ENCODE results near the gene SRSF10. TPM values are rescaled to one million over a fixed set of nuclear protein-coding genes. Genes with fewer than 3 reads are reported as not detected.
"Not testable (repeated sequence)": the region's sequence is repeated elsewhere in the genome, so short reads cannot be mapped to it uniquely, and the experiment has no call there.

SRSF10 gene
- total RNA-seq, 4 donors from 2014 or later = 20.4 to 49.9 (median 26.5) TPM

- Histone ChIP-seq H3K4me3 (no peak overlapping the region), H3K36me3 (no peaks in the 10 kb centered on the region), H3K27me3 (no peaks in the 10 kb centered on the region), H3K27ac (peak overlapping the region; percentile 84 to 89 (median 89)), H3K9me3 (no peaks in the 10 kb centered on the region), H3K4me1 (peaks cover 38 to 46% of the 10 kb centered on the region in 2 donors)
- TF ChIP-seq POLR2A (IDR thresholded peaks at IDR 0.05) (no peak), CTCF (IDR thresholded peaks at IDR 0.05 in 4 of 5, conservative IDR thresholded peaks at IDR 0.05 in 1 of 5) (no peak)
- in situ Hi-C loops (cut with MboI; ENCODE audit: low sequenced_read_pairs in 4 of 4) (no loop called here), intact Hi-C loops (cut with DNase I; ENCODE audit: low total_unique reads) (loop anchor here (2.0 kb wide), 1 partner anchor 35 kb away; the partner anchor contains the start of gene SRSF10)
- DNase-seq (peak; percentile 25 to 48), ATAC-seq (peak; percentile 67 to 83)
Observed at GRCh38 chr1:24015221-24016210, 35.4 kb upstream of the SRSF10 start.

- H3K9me3 ChIP-seq; H3K4me3 ChIP-seq; H3K36me3 ChIP-seq; ATAC-seq; intact Hi-C loops (cut with DNase I; ENCODE audit: low total_unique reads); H3K27ac ChIP-seq; in situ Hi-C loops (cut with MboI; ENCODE audit: low sequenced_read_pairs in 4 of 4); H3K27me3 ChIP-seq; DNase-seq: not testable (repeated sequence)
- peaks cover 16 to 23% of the 10 kb centered on the region in 2 donors for H3K4me1 ChIP-seq
Observed at GRCh38 chr1:24012878-24013277, 32.8 kb upstream of the SRSF10 start.

DNA sequence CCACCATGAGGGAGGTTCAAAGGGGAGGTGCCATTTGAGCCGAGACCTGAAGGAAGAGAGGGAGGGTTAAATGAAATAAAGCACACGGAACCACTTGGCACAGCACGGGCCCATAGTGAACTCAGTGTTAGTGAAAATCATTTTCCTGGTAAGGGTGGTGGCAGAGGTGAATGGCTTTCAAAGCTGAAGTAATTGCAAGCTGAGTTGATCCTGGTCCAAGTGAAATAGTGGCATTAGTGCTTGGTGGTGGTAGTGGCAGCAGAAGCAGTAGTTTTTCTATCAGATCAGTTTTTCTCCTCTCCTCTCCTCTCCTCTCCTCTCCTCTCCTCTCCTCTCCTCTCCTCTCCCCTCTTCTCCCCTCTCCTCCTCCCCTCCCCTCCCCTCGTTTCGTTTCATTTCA, 30.5 kb upstream of the SRSF10 start:
- in situ Hi-C loops (cut with MboI; ENCODE audit: low sequenced_read_pairs in 4 of 4) (no loop called here), intact Hi-C loops (cut with DNase I; ENCODE audit: low total_unique reads) (no loop called here)
- H3K9me3 ChIP-seq = no peaks in the 10 kb centered on the region
- ATAC-seq (no peak), DNase-seq (no peak)
- no peaks in the 10 kb centered on the region for H3K27me3 ChIP-seq
- H3K27ac ChIP-seq = no peak overlapping the region
- TF ChIP-seq POLR2A (IDR thresholded peaks at IDR 0.05) (no peak), CTCF (IDR thresholded peaks at IDR 0.05 in 4 of 5, conservative IDR thresholded peaks at IDR 0.05 in 1 of 5) (no peak)
- H3K4me3 ChIP-seq = no peak overlapping the region
- H3K4me1 ChIP-seq = peaks cover 4 to 6% of the 10 kb centered on the region in 2 donors
- no peaks in the 10 kb centered on the region for H3K36me3 ChIP-seq

DNA sequence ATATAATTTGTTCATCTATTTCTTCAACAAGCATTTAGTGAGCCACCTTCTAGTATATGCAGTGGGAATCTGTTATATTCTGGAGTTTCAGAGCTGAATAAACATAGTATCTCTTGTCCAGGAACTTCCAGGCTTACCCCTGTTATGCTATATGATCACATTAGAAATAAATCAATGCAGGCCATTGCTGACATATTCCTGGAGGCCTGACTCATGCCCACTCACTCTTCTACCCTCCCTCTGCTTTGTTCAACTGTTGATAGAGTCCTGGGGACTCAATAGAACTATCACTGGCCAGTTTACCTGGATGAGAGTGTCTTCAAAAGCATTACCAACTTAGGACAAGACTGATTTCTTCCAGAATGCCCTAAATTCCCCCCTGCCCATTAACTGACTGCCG, 29.3 kb upstream of the SRSF10 start:
- TF ChIP-seq POLR2A (IDR thresholded peaks at IDR 0.05) = no peak
- TF ChIP-seq CTCF (IDR thresholded peaks at IDR 0.05 in 4 of 5, conservative IDR thresholded peaks at IDR 0.05 in 1 of 5) = no peak
- H3K4me1 ChIP-seq = no peaks in the 10 kb centered on the region

DNA sequence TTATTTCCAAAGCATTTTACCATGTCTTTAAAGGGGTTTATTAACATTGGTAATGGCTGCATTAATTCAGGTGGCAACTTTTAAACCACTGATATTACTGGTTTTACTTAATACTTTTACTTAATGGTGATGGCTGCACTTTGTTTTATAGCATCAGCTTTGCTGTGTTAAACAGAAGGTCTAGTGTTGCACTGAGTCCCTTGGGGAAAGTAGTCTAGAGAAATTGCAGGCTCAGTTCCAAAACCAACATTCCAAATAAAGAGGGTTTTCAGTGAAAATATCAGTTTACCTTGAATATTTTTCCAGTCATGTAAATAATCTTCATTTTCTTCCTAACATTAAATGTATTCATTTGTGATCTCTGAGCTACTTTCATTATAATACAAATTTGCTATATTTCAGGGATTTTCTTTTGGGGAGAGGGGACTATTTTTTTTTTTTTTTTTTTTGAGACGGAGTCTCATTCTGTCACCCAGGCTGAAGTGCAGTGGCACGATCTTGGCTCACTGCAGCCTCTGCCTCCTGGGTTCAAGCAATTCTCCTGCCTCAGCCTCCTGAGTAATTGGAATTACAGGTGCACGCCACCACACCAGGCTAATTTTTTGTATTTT, 28.6 kb upstream of the SRSF10 start:
- H3K4me1 ChIP-seq; H3K27ac ChIP-seq; H3K9me3 ChIP-seq; H3K27me3 ChIP-seq; H3K4me3 ChIP-seq; ATAC-seq; H3K36me3 ChIP-seq; intact Hi-C loops (cut with DNase I; ENCODE audit: low total_unique reads); DNase-seq; in situ Hi-C loops (cut with MboI; ENCODE audit: low sequenced_read_pairs in 4 of 4): not testable (repeated sequence)

More for the DNA sequence above, 29.3 kb upstream of the SRSF10 start:
- in situ Hi-C loops (cut with MboI; ENCODE audit: low sequenced_read_pairs in 4 of 4) = no loop called here
- no peaks in the 10 kb centered on the region for H3K27me3 ChIP-seq
- ATAC-seq (no peak), DNase-seq (no peak)
- H3K9me3 ChIP-seq = no peaks in the 10 kb centered on the region
- no peaks in the 10 kb centered on the region for H3K36me3 ChIP-seq
- intact Hi-C loops (cut with DNase I; ENCODE audit: low total_unique reads) = no loop called here
- no peak overlapping the region for H3K4me3 ChIP-seq
- no peak overlapping the region for H3K27ac ChIP-seq

Measured in gastrocnemius medialis (tissue), 4 donors.